Neural cell (in vitro differentiated cells): ENCODE measurements around the gene AP1S2. TPM values are rescaled to one million over a fixed set of nuclear protein-coding genes. Genes with fewer than 3 reads are reported as not detected.

ENCODE experiments used
- H2AFZ ChIP-seq: fragments of 200-600, 300-800 bp; sonication (generic), shearing (Covaris generic); 2 replicates; pipeline ENCODE4 v1.6.0; 2014; ENCODE audit warnings: low read depth, mild to moderate bottlenecking, antibody characterized with exemption, low read length, moderate library complexity
- H3F3A ChIP-seq: fragments of 200-600 bp; shearing (Covaris generic); 2 replicates; pipeline ENCODE4 v1.6.1; 2016; ENCODE audit warnings: mild to moderate bottlenecking, moderate library complexity, mixed read lengths, antibody characterized with exemption, low read length; ENCODE audit not compliant: insufficient read depth, poor library complexity, severe bottlenecking
- H3K27ac ChIP-seq: fragments of 200-600, 300-800 bp; sonication (generic), shearing (Covaris generic); 2 replicates; pipeline ENCODE4 v1.5.1; 2014; ENCODE audit warnings: mild to moderate bottlenecking, low read length, moderate library complexity
- H3K27me3 ChIP-seq: fragments of 300-800, 200-600 bp; sonication (generic), shearing (Covaris generic); 2 replicates; pipeline ENCODE4 v1.6.0; 2014; ENCODE audit warnings: mild to moderate bottlenecking, low read depth, low read length, moderate library complexity; ENCODE audit not compliant: insufficient read depth
- H3K36me3 ChIP-seq: fragments of 300-800, 200-600 bp; sonication (generic), shearing (Covaris generic); 2 replicates; pipeline ENCODE4 v1.5.1; 2014; ENCODE audit warnings: mild to moderate bottlenecking, antibody characterized with exemption, low read length, moderate library complexity; ENCODE audit not compliant: insufficient read depth
- H3K4me2 ChIP-seq: fragments of 300-800, 200-600 bp; sonication (generic), shearing (Covaris generic); 2 replicates; pipeline ENCODE4 v1.6.0; 2014; ENCODE audit warnings: mild to moderate bottlenecking, low read length
- H3K4me3 ChIP-seq: fragments of 300-800, 200-600 bp; sonication (generic), shearing (Covaris generic); 2 replicates; pipeline ENCODE4 v1.5.1; 2014; ENCODE audit warnings: mild to moderate bottlenecking, low read length, moderate library complexity
- H3K79me2 ChIP-seq: fragments of 200-600 bp; shearing (Covaris generic); replicated peaks from 2 replicates; pipeline ENCODE4 v1.6.0; 2014; ENCODE audit warnings: mild to moderate bottlenecking, low read length, moderate library complexity; ENCODE audit not compliant: insufficient read depth
- H3K9ac ChIP-seq: fragments of 300-800, 200-600 bp; sonication (generic), shearing (Covaris generic); 2 replicates; pipeline ENCODE4 v1.6.1; 2016; ENCODE audit warnings: mild to moderate bottlenecking, low read length, mixed read lengths
- H3K9me2 ChIP-seq: fragments of 200-600 bp; shearing (Covaris generic); 2 replicates; pipeline ENCODE4 v1.6.1; 2016; ENCODE audit warnings: mild to moderate bottlenecking, low read length, mixed read lengths; ENCODE audit not compliant: insufficient read depth
- H3K9me3 ChIP-seq: fragments of 200-600, 300-800 bp; sonication (generic), shearing (Covaris generic); 2 replicates; pipeline ENCODE4 v1.6.1; 2016; ENCODE audit warnings: mild to moderate bottlenecking, mixed run types, low read length, moderate library complexity, mixed read lengths
- H4K20me1 ChIP-seq: fragments of 200-600 bp; shearing (Covaris generic); 2 replicates; pipeline ENCODE4 v1.6.1; 2016; ENCODE audit warnings: mild to moderate bottlenecking, mixed run types; ENCODE audit not compliant: insufficient read depth
- CTCF ChIP-seq: fragments of 450-650 bp; IDR thresholded peaks from 2 replicates; pipeline ENCODE4 v1.5.1; 2014; ENCODE audit warnings: antibody characterized with exemption, mild to moderate bottlenecking, moderate library complexity; ENCODE audit not compliant: poor library complexity, severe bottlenecking
- EP300 ChIP-seq: fragments of 450-650 bp; conservative IDR thresholded peaks from 2 replicates; pipeline ENCODE4 v1.6.1; 2014; ENCODE audit warnings: antibody characterized with exemption, mild to moderate bottlenecking, moderate library complexity; ENCODE audit not compliant: poor library complexity, severe bottlenecking
- EZH2 ChIP-seq: fragments of 200-600, 300-800 bp; shearing (Covaris generic), sonication (generic); IDR thresholded peaks from 2 replicates; pipeline ENCODE4 v1.6.1; 2014; ENCODE audit warnings: antibody characterized with exemption, low read length, borderline replicate concordance, mild to moderate bottlenecking; ENCODE audit not compliant: insufficient read depth, poor library complexity, severe bottlenecking
- MXI1 ChIP-seq: fragments of 450-650 bp; conservative IDR thresholded peaks from 2 replicates; pipeline ENCODE4 v1.6.1; 2014; ENCODE audit warnings: antibody characterized with exemption, mild to moderate bottlenecking; ENCODE audit not compliant: poor library complexity, severe bottlenecking
- POLR2AphosphoS5 ChIP-seq: IDR thresholded peaks from 2 replicates; pipeline ENCODE4 v1.6.1; 2012
- RAD21 ChIP-seq: fragments of 450-650 bp; conservative IDR thresholded peaks from 2 replicates; pipeline ENCODE4 v1.6.1; 2014; ENCODE audit warnings: antibody characterized with exemption, mild to moderate bottlenecking, moderate library complexity
- REST ChIP-seq: IDR thresholded peaks from 2 replicates; pipeline ENCODE4 v1.6.1; 2012; ENCODE audit warnings: borderline replicate concordance
- SMC3 ChIP-seq: fragments of 450-650 bp; conservative IDR thresholded peaks from 2 replicates; pipeline ENCODE4 v1.6.1; 2014; ENCODE audit warnings: antibody characterized with exemption, mild to moderate bottlenecking, moderate library complexity; ENCODE audit not compliant: poor library complexity
- TAF1 ChIP-seq: IDR thresholded peaks from 2 replicates; pipeline ENCODE4 v1.6.1; 2012; ENCODE audit warnings: low read depth
- polyA plus RNA-seq: library from polyadenylated mRNA; depleted of rRNA; stranded (reverse); fragments of >200 nt; gene quantifications from 2 replicates; pipeline ENCODE4 v1.2.3, GENCODE V29; 2014

AP1S2 gene
- polyA plus RNA-seq, 1 donor from 2014 or later: 160 TPM

GRCh38 chrX:15790769-15791290 lies 63.8 kb downstream of the AP1S2 start:
- Histone ChIP-seq H3K27ac (peak overlapping the region; percentile 91), H3F3A (no peaks in the 10 kb centered on the region), H3K27me3 (no peaks in the 10 kb centered on the region), H3K36me3 (no peaks in the 10 kb centered on the region), H4K20me1 (no peaks in the 10 kb centered on the region), H3K9me3 (no peaks in the 10 kb centered on the region), H3K9me2 (no peaks in the 10 kb centered on the region), H3K4me3 (peak overlapping the region; percentile 77), H3K9ac (peak overlapping the region; percentile 84), H3K4me2 (peak overlapping the region; percentile 59), H3K79me2 (no peaks in the 10 kb centered on the region), H2AFZ (peak overlapping the region; percentile 80)
- TF ChIP-seq MXI1 (no peak), TAF1 (no peak), SMC3 (no peak), EP300 (no peak), POLR2AphosphoS5 (no peak), EZH2 (no peak), REST (no peak)

GRCh38 chrX:15789979-15790768 lies 64.4 kb downstream of the AP1S2 start, which contains the start of gene ZRSR2:
ZRSR2 (plus strand) TSS chrX:15790484; CDS start chrX:15790496, 12 bp downstream.
- no peaks in the 10 kb centered on the region for H3K27me3 ChIP-seq
- H3K79me2 ChIP-seq: no peaks in the 10 kb centered on the region
- H3K9me2 ChIP-seq: no peaks in the 10 kb centered on the region
- peak within 1 kb of the TSS; percentile 91 for H3K27ac ChIP-seq
- H3K9ac ChIP-seq: peak within 1 kb of the TSS; percentile 84
- peak within 1 kb of the TSS; percentile 77 for H3K4me3 ChIP-seq
- H4K20me1 ChIP-seq: no peaks in the 10 kb centered on the region
- H3F3A ChIP-seq: no peaks in the 10 kb centered on the region
- no peaks in the 10 kb centered on the region for H3K9me3 ChIP-seq
- H3K36me3 ChIP-seq: no peaks in the 10 kb centered on the region
- TF ChIP-seq POLR2AphosphoS5: peak; percentile 83
- peak; percentile 24 for TF ChIP-seq TAF1
- no peak for TF ChIP-seq RAD21
- no peak for TF ChIP-seq REST
- TF ChIP-seq SMC3: no peak
- TF ChIP-seq EP300: no peak
- TF ChIP-seq CTCF: no peak
- no peak for TF ChIP-seq EZH2
- TF ChIP-seq MXI1: peak; percentile 80
- H3K4me2 ChIP-seq: peak within 1 kb of the TSS; percentile 59
- H2AFZ ChIP-seq: peak within 1 kb of the TSS; percentile 80
